ENCODE measurements around the gene ASMT. TPM values are rescaled to one million over a fixed set of nuclear protein-coding genes. Genes with fewer than 3 reads are reported as not detected.
A peak's percentile ranks its signal among the peaks of the same experiment; 100 is the strongest.

ASMT gene
- total RNA-seq, 1 experiment from 2014 or later = not detected

DNA sequence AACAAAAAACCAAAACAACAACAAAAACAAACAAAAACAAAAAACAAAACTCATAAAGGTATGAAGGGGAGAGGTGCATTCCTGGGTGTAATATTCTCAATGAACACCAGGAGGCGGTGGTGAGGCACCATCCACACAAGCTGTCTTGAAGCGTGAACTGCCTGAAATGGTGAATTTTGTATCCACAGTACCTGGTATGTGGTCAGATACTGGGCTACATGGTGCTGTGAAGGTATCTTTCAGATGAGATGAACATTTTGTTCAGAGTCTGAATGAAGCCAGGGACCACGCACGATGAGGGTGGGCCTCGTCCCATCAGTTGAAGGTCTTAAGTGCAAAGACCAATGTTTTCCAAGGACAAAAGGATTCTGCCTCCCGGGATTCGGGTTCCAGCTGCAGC lies 58.5 kb downstream of the ASMT start:
- no TSS peak for BruUV-seq (replicated peaks)
- no peak for ATAC-seq
- intact Hi-C loops (cut with micrococcal nuclease) = loop anchor here (1.0 kb wide), 2 partner anchors 143 to 920 kb away; no protein-coding TSS in a partner anchor

DNA sequence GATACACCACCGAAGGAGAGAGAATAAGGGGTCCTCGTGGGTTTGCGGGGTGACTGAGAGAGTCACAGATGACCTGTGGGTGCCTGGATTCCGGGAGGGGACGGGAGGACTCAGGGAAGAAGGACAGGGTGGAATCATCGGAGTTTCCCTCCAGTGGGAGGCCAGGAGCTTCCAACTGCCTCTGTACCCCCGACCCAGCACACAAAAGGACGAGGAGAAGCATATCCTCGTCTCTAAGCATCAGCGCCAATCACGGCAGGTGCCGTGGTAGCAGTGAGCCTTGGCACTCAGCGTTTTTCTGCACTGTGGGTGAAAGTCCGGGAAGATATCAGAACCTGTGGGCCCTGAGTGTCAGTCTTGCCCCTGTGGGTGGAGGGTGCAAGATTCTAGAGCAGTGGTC lies 62.0 kb downstream of the ASMT start:
- ATAC-seq = no peak
- Histone ChIP-seq H3K27ac (ENCODE audit: low read length) (no peak overlapping the region), H3K27me3 (ENCODE audit: low read length) (no peaks in the 10 kb centered on the region), H4K20me1 (ENCODE audit: low read length) (no peaks in the 10 kb centered on the region), H3K9ac (ENCODE audit: low read length) (no peak overlapping the region), H3K36me3 (ENCODE audit: low read depth, low read length) (no peaks in the 10 kb centered on the region), H3F3A (ENCODE audit: low read length, unreplicated experiment) (no peaks in the 10 kb centered on the region), H3K9me3 (ENCODE audit: low read length) (no peaks in the 10 kb centered on the region), H3K4me2 (ENCODE audit: low read length) (no peak overlapping the region), H3K4me3 (ENCODE audit: low read length) (no peak overlapping the region), H2AFZ (ENCODE audit: low read length) (no peak overlapping the region), H3K79me2 (ENCODE audit: low read length) (no peaks in the 10 kb centered on the region), H3K9me2 (replicated peaks; ENCODE audit: low read length) (no peaks in the 10 kb centered on the region), H3K4me1 (ENCODE audit: insufficient read depth, low read length) (no peaks in the 10 kb centered on the region)
- BruUV-seq (replicated peaks) = no TSS peak
- no peak for DNase-seq
- CTCF ChIA-PET = no interaction called here
- intact Hi-C loops (cut with micrococcal nuclease) = no loop called here
- POLR2A ChIA-PET (ENCODE audit: unreplicated experiment) = no interaction called here
- no peak for TF ChIP-seq EZH2 (IDR thresholded peaks at IDR 0.05; ENCODE audit: low read length, unreplicated experiment)
- TF ChIP-seq CTCF (conservative IDR thresholded peaks at IDR 0.05; ENCODE audit: low read depth, low read length) = no peak
- no peak for TF ChIP-seq EZH2phosphoT487 (IDR thresholded peaks at IDR 0.05; ENCODE audit: borderline replicate concordance, low read length)

More for the DNA sequence above, 58.5 kb downstream of the ASMT start:
- Histone ChIP-seq H3K9ac (ENCODE audit: low read length) (no peak overlapping the region), H4K20me1 (ENCODE audit: low read length) (no peaks in the 10 kb centered on the region), H3K27ac (ENCODE audit: low read length) (no peak overlapping the region), H3K9me3 (ENCODE audit: low read length) (no peaks in the 10 kb centered on the region), H3F3A (ENCODE audit: low read length, unreplicated experiment) (no peaks in the 10 kb centered on the region), H3K79me2 (ENCODE audit: low read length) (no peaks in the 10 kb centered on the region), H3K36me3 (ENCODE audit: low read depth, low read length) (no peaks in the 10 kb centered on the region), H3K4me3 (ENCODE audit: low read length) (no peak overlapping the region), H2AFZ (ENCODE audit: low read length) (no peak overlapping the region), H3K4me2 (ENCODE audit: low read length) (no peak overlapping the region), H3K9me2 (replicated peaks; ENCODE audit: low read length) (no peaks in the 10 kb centered on the region), H3K4me1 (ENCODE audit: insufficient read depth, low read length) (no peaks in the 10 kb centered on the region), H3K27me3 (ENCODE audit: low read length) (no peaks in the 10 kb centered on the region)
- ChIA-PET POLR2A (ENCODE audit: unreplicated experiment) (no interaction called here), CTCF (no interaction called here)
- TF ChIP-seq CTCF (conservative IDR thresholded peaks at IDR 0.05; ENCODE audit: low read depth, low read length) (peak; percentile 77), EZH2 (IDR thresholded peaks at IDR 0.05; ENCODE audit: low read length, unreplicated experiment) (no peak)
- DNase-seq = peak; percentile 54

- no peak overlapping the region for H3K4me3 ChIP-seq (ENCODE audit: low read length)
- H3K9me3 ChIP-seq (ENCODE audit: low read length) = no peaks in the 10 kb centered on the region
- ChIA-PET CTCF (no interaction called here), POLR2A (ENCODE audit: unreplicated experiment) (no interaction called here)
- TF ChIP-seq CTCF (conservative IDR thresholded peaks at IDR 0.05; ENCODE audit: low read depth, low read length) = no peak
- TF ChIP-seq EZH2phosphoT487 (IDR thresholded peaks at IDR 0.05; ENCODE audit: borderline replicate concordance, low read length) = no peak
- no peak for TF ChIP-seq EZH2 (IDR thresholded peaks at IDR 0.05; ENCODE audit: low read length, unreplicated experiment)
- no peak overlapping the region for H2AFZ ChIP-seq (ENCODE audit: low read length)
- DNase-seq (no peak), ATAC-seq (no peak)
- BruUV-seq (replicated peaks) = no TSS peak
- H3F3A ChIP-seq (ENCODE audit: low read length, unreplicated experiment) = no peaks in the 10 kb centered on the region
- intact Hi-C loops (cut with micrococcal nuclease) = no loop called here
- no peak overlapping the region for H3K27ac ChIP-seq (ENCODE audit: low read length)
- no peaks in the 10 kb centered on the region for H3K9me2 ChIP-seq (replicated peaks; ENCODE audit: low read length)
- no peaks in the 10 kb centered on the region for H4K20me1 ChIP-seq (ENCODE audit: low read length)
- H3K4me1 ChIP-seq (ENCODE audit: insufficient read depth, low read length) = no peaks in the 10 kb centered on the region
- H3K27me3 ChIP-seq (ENCODE audit: low read length) = no peaks in the 10 kb centered on the region
- no peak overlapping the region for H3K4me2 ChIP-seq (ENCODE audit: low read length)
- no peaks in the 10 kb centered on the region for H3K79me2 ChIP-seq (ENCODE audit: low read length)
- H3K36me3 ChIP-seq (ENCODE audit: low read depth, low read length) = no peaks in the 10 kb centered on the region
- no peak overlapping the region for H3K9ac ChIP-seq (ENCODE audit: low read length)
These were observed 64.4 kb downstream of the ASMT start for GRCh38 chrX:1679238-1679637.
